Measurements from ENCODE around the gene PARD3. TPM values are rescaled to one million over a fixed set of nuclear protein-coding genes. Genes with fewer than 3 reads are reported as not detected.

Gene PARD3
- total RNA-seq, 1 donor from 2014 or later, result 58.7 TPM

DNA sequence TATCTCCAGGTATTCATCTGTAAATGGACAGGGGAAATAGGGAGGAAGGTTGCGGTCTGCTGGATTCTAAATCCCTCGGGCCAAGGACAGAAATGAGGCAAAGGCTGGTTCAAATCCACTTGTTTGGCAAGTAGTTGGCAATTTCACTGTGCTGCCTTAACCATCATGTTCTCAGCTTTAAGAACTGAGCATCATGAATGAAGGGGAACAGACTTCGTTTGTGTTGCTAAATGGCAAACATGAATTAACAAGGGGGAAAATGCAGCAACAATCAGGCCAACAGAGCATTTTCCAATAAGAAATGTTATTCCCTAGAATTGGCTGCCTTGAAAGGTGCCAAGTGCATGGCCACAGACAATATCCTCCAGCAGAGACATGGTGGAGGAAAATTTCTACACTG, 36.9 kb downstream of the PARD3 start:
- Histone ChIP-seq H2AFZ (replicated peaks) (no peak overlapping the region), H3K79me2 (ENCODE audit: low read depth) (peaks cover 99% of the 10 kb centered on the region), H3K9me3 (ENCODE audit: low read depth) (no peaks in the 10 kb centered on the region), H3K4me3 (no peak overlapping the region), H4K20me1 (ENCODE audit: low read depth) (peaks cover 54% of the 10 kb centered on the region), H3K27ac (no peak overlapping the region), H3K4me2 (no peak overlapping the region), H3K36me3 (no peaks in the 10 kb centered on the region), H3K4me1 (peaks cover 18% of the 10 kb centered on the region), H3K27me3 (no peaks in the 10 kb centered on the region), H3F3A (ENCODE audit: low read depth) (no peaks in the 10 kb centered on the region), H3K9ac (no peak overlapping the region)
- Mint-ChIP-seq H3K4me1 (peaks cover 43% of the 10 kb centered on the region), H3K36me3 (peaks cover 10% of the 10 kb centered on the region), H3K27ac (no peak overlapping the region), H3K27me3 (ENCODE audit: insufficient read depth, low read depth) (no peaks in the 10 kb centered on the region), H3K9me3 (no peaks in the 10 kb centered on the region), H3K4me3 (no peak overlapping the region)
- no peak for DNase-seq (ENCODE audit: low spot score)
- TF ChIP-seq EZH2phosphoT487 (IDR thresholded peaks at IDR 0.05), result no peak
- no peak for TF ChIP-seq EZH2 (IDR thresholded peaks at IDR 0.05)
- TF ChIP-seq, protein P1, sequence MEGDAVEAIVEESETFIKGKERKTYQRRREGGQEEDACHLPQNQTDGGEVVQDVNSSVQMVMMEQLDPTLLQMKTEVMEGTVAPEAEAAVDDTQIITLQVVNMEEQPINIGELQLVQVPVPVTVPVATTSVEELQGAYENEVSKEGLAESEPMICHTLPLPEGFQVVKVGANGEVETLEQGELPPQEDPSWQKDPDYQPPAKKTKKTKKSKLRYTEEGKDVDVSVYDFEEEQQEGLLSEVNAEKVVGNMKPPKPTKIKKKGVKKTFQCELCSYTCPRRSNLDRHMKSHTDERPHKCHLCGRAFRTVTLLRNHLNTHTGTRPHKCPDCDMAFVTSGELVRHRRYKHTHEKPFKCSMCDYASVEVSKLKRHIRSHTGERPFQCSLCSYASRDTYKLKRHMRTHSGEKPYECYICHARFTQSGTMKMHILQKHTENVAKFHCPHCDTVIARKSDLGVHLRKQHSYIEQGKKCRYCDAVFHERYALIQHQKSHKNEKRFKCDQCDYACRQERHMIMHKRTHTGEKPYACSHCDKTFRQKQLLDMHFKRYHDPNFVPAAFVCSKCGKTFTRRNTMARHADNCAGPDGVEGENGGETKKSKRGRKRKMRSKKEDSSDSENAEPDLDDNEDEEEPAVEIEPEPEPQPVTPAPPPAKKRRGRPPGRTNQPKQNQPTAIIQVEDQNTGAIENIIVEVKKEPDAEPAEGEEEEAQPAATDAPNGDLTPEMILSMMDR (IDR thresholded peaks at IDR 0.05), result no peak

DNA sequence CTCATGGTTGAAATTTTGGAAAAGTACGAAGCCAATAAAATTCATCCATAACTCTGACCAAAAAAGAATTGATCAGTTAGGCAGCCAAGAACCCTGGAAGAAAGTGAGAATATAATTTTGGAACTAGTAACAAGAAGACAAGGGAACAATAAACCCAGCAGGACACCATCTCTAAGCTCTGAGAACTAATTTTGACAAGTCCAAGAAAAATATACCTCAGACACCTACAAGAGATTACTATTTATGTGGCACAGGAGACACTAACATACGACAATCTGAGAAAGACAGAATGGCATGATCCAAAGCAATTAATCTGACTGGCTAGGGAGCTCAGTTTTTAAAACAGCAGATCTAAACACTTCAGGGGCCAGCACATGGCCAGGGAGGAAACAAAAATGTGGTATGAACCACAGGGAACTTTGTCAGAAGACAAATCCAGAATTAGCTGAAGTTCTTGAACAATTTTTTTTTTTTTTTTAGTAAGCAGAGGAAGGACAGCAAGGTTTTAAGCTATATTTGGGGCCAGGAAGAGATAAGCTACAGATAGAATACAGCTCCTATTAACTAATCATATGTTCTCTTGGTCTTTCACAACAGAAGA, 38.9 kb downstream of the PARD3 start:
- no peak overlapping the region for H2AFZ ChIP-seq (replicated peaks)
- no peak overlapping the region for H3K9ac ChIP-seq
- no peak for DNase-seq (ENCODE audit: low spot score)
- no peaks in the 10 kb centered on the region for H3K27me3 ChIP-seq
- H3K4me1 ChIP-seq, result peaks cover 5% of the 10 kb centered on the region
- Mint-ChIP-seq H3K4me1 (peaks cover 29% of the 10 kb centered on the region), H3K4me3 (no peak overlapping the region), H3K36me3 (peaks cover 16% of the 10 kb centered on the region), H3K9me3 (no peaks in the 10 kb centered on the region), H3K27me3 (ENCODE audit: insufficient read depth, low read depth) (no peaks in the 10 kb centered on the region), H3K27ac (no peak overlapping the region)
- no peak overlapping the region for H3K4me3 ChIP-seq
- no peaks in the 10 kb centered on the region for H3F3A ChIP-seq (ENCODE audit: low read depth)
- H3K27ac ChIP-seq, result no peak overlapping the region
- TF ChIP-seq, protein P1 (IDR thresholded peaks at IDR 0.05), result no peak
- TF ChIP-seq EZH2phosphoT487 (IDR thresholded peaks at IDR 0.05) (no peak), EZH2 (IDR thresholded peaks at IDR 0.05) (no peak)
- peaks cover 42% of the 10 kb centered on the region for H4K20me1 ChIP-seq (ENCODE audit: low read depth)
- peaks cover 99% of the 10 kb centered on the region for H3K79me2 ChIP-seq (ENCODE audit: low read depth)
- H3K36me3 ChIP-seq, result no peaks in the 10 kb centered on the region
- H3K9me3 ChIP-seq (ENCODE audit: low read depth), result no peaks in the 10 kb centered on the region
- H3K4me2 ChIP-seq, result no peak overlapping the region

DNA sequence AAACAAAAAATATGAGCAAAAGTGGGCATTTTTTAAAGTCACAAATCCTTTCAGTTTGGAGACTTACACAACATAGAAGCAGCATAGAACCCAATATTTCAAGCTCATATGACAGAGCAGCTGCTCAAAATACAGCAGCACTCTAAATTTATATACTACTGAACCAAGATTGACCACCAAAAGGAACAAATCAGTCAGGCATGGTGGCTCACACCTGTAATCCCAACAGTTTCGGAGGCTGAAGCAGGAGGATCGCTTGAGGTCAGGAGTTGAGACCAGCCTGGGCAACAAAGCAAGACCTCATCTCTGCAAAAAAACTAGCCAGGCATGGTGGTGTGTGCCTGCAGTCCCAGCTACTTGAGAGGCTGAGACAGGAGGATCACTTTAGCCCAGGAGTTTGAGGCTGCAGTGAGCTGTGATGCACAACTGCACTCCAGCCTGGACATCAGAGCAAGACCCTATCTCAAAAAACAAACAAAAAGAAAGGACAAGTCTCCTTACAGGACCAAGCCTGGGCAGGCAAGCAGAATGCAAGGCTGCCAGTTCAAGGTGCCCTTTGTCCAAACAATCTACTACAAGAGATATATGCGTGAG, 40.0 kb downstream of the PARD3 start:
- Histone ChIP-seq H3K4me1 (no peaks in the 10 kb centered on the region), H3K9me3 (ENCODE audit: low read depth) (no peaks in the 10 kb centered on the region), H3K36me3 (no peaks in the 10 kb centered on the region), H3K27me3 (no peaks in the 10 kb centered on the region), H4K20me1 (ENCODE audit: low read depth) (peaks cover 34% of the 10 kb centered on the region), H3K27ac (no peak overlapping the region), H2AFZ (replicated peaks) (no peak overlapping the region), H3F3A (ENCODE audit: low read depth) (no peaks in the 10 kb centered on the region), H3K79me2 (ENCODE audit: low read depth) (peaks cover 99% of the 10 kb centered on the region), H3K9ac (no peak overlapping the region), H3K4me3 (no peak overlapping the region), H3K4me2 (no peak overlapping the region)
- H3K4me3 Mint-ChIP-seq, result no peak overlapping the region
- no peaks in the 10 kb centered on the region for H3K9me3 Mint-ChIP-seq
- no peaks in the 10 kb centered on the region for H3K27me3 Mint-ChIP-seq (ENCODE audit: insufficient read depth, low read depth)
- no peak overlapping the region for H3K27ac Mint-ChIP-seq
- peaks cover 20% of the 10 kb centered on the region for H3K36me3 Mint-ChIP-seq
- H3K4me1 Mint-ChIP-seq, result peaks cover 21% of the 10 kb centered on the region
- no peak for DNase-seq (ENCODE audit: low spot score)
- TF ChIP-seq EZH2phosphoT487 (IDR thresholded peaks at IDR 0.05) (no peak), EZH2 (IDR thresholded peaks at IDR 0.05) (no peak)
- TF ChIP-seq, protein P1 (IDR thresholded peaks at IDR 0.05), result no peak

Measured in neural progenitor cell (in vitro differentiated cells).